NT2/D1 (cell line): Measurements from ENCODE around the gene TMA7B.
"Not testable (repeated sequence)": the region's sequence is repeated elsewhere in the genome, so short reads cannot be mapped to it uniquely, and the experiment has no call there.

ENCODE experiments used
- DNase-seq: peaks from one replicate; pipeline ENCODE4 v3.0.0-alpha.2; 2011; ENCODE audit warnings: low read depth, low spot score
- H3K27me3 ChIP-seq: 2 replicates; pipeline ENCODE4 v1.6.0; 2011; ENCODE audit warnings: mild to moderate bottlenecking; ENCODE audit not compliant: insufficient read length, insufficient read depth
- H3K36me3 ChIP-seq: 2 replicates; pipeline ENCODE4 v1.6.1; 2011; ENCODE audit warnings: mild to moderate bottlenecking, low read length, mixed read lengths; ENCODE audit not compliant: insufficient read depth, insufficient read length
- H3K4me1 ChIP-seq: 2 replicates; pipeline ENCODE4 v1.5.1; 2011; ENCODE audit not compliant: insufficient read depth, insufficient read length
- H3K4me3 ChIP-seq: 2 replicates; pipeline ENCODE4 v1.5.1; 2011; ENCODE audit warnings: low read depth; ENCODE audit not compliant: insufficient read length
- H3K9ac ChIP-seq: 2 replicates; pipeline ENCODE4 v1.6.0; 2011; ENCODE audit warnings: low read depth; ENCODE audit not compliant: insufficient read length
- H3K9me3 ChIP-seq: 2 replicates; pipeline ENCODE4 v1.5.1; 2011; ENCODE audit warnings: mild to moderate bottlenecking, low read length; ENCODE audit not compliant: insufficient read depth
- SUZ12 ChIP-seq: IDR thresholded peaks from 2 replicates; pipeline ENCODE4 v1.6.1; 2011; ENCODE audit not compliant: insufficient read length, insufficient read depth; ENCODE audit errors: extremely low read depth
- YY1 ChIP-seq: IDR thresholded peaks from 2 replicates; pipeline ENCODE4 v1.6.1; 2011; ENCODE audit not compliant: insufficient read length, insufficient read depth
- ZNF274 ChIP-seq: IDR thresholded peaks from 2 replicates; pipeline ENCODE4 v1.6.1; 2011; ENCODE audit warnings: mild to moderate bottlenecking, low read depth, low read length

Gene TMA7B

GRCh38 chr22:39988386-39989114, 28.4 kb downstream of the TMA7B start:
- Histone ChIP-seq H3K27me3 (peaks cover 64% of the 10 kb centered on the region), H3K4me3 (no peak overlapping the region), H3K9me3 (no peaks in the 10 kb centered on the region), H3K9ac (no peak overlapping the region), H3K36me3 (no peaks in the 10 kb centered on the region), H3K4me1 (peaks cover 5% of the 10 kb centered on the region)
- no peak for DNase-seq
- TF ChIP-seq YY1 (no peak), ZNF274 (no peak), SUZ12 (no peak)

- H3K27me3 ChIP-seq, result peaks cover 74% of the 10 kb centered on the region
- TF ChIP-seq SUZ12 (no peak), ZNF274 (no peak), YY1 (no peak)
- no peaks in the 10 kb centered on the region for H3K9me3 ChIP-seq
- DNase-seq, result no peak
- no peak overlapping the region for H3K9ac ChIP-seq
- H3K4me1 ChIP-seq, result peaks cover 5% of the 10 kb centered on the region
- no peak overlapping the region for H3K4me3 ChIP-seq
- H3K36me3 ChIP-seq, result no peaks in the 10 kb centered on the region
Measured at GRCh38 chr22:39989633-39990032, 29.4 kb downstream of the TMA7B start.

- H3K9ac ChIP-seq, result no peak overlapping the region
- TF ChIP-seq YY1 (no peak), SUZ12 (no peak), ZNF274 (no peak)
- no peak for DNase-seq
- H3K4me1 ChIP-seq, result peaks cover 9% of the 10 kb centered on the region
- H3K36me3 ChIP-seq, result no peaks in the 10 kb centered on the region
- no peak overlapping the region for H3K4me3 ChIP-seq
- no peaks in the 10 kb centered on the region for H3K9me3 ChIP-seq
- H3K27me3 ChIP-seq, result peaks cover 74% of the 10 kb centered on the region
Measured at GRCh38 chr22:39990686-39991085, 30.5 kb downstream of the TMA7B start.

- no peak overlapping the region for H3K4me3 ChIP-seq
- H3K36me3 ChIP-seq, result no peaks in the 10 kb centered on the region
- peaks cover 75% of the 10 kb centered on the region for H3K27me3 ChIP-seq
- H3K9me3 ChIP-seq, result no peaks in the 10 kb centered on the region
- DNase-seq, result no peak
- TF ChIP-seq SUZ12 (no peak), YY1 (no peak), ZNF274 (no peak)
- no peak overlapping the region for H3K9ac ChIP-seq
- H3K4me1 ChIP-seq, result peaks cover 9% of the 10 kb centered on the region
Measured at GRCh38 chr22:39991159-39991860, 31.1 kb downstream of the TMA7B start.

GRCh38 chr22:39992088-39992826, 32.1 kb downstream of the TMA7B start:
- Histone ChIP-seq H3K36me3 (no peaks in the 10 kb centered on the region), H3K9ac (no peak overlapping the region), H3K27me3 (peaks cover 74% of the 10 kb centered on the region), H3K4me1 (peaks cover 9% of the 10 kb centered on the region), H3K4me3 (no peak overlapping the region), H3K9me3 (no peaks in the 10 kb centered on the region)
- no peak for DNase-seq
- TF ChIP-seq SUZ12, result no peak
- TF ChIP-seq YY1, result no peak
- no peak for TF ChIP-seq ZNF274

GRCh38 chr22:39992894-39993293, 32.7 kb downstream of the TMA7B start:
- peaks cover 73% of the 10 kb centered on the region for H3K27me3 ChIP-seq
- not testable (repeated sequence) for H3K4me3 ChIP-seq, H3K9me3 ChIP-seq, DNase-seq, H3K9ac ChIP-seq, H3K36me3 ChIP-seq
- H3K4me1 ChIP-seq, result peaks cover 14% of the 10 kb centered on the region

- no peaks in the 10 kb centered on the region for H3K36me3 ChIP-seq
- peaks cover 67% of the 10 kb centered on the region for H3K27me3 ChIP-seq
- H3K9ac ChIP-seq, result peak overlapping the region; percentile 56
- DNase-seq, result no peak
- H3K4me3 ChIP-seq, result peak overlapping the region; percentile 15
- H3K9me3 ChIP-seq, result no peaks in the 10 kb centered on the region
- TF ChIP-seq SUZ12, result no peak
- TF ChIP-seq YY1, result no peak
- TF ChIP-seq ZNF274, result no peak
- peaks cover 14% of the 10 kb centered on the region for H3K4me1 ChIP-seq
Measured at GRCh38 chr22:39994041-39994565, 33.9 kb downstream of the TMA7B start.
